ENCODE data around the gene PRPF40B. TPM values are rescaled to one million over a fixed set of nuclear protein-coding genes. Genes with fewer than 3 reads are reported as not detected.

PRPF40B gene
- total RNA-seq: 27.5 TPM

GRCh38 chr12:49623142-49623904 is at the start of gene PRPF40B:
Gene PRPF40B (plus strand): TSS chr12:49623561. CDS start chr12:49623591, 30 bp downstream.

GRCh38 chr12:49605539-49605938 is 17.8 kb upstream of the PRPF40B start, which contains the start of gene FAM186B:
Gene FAM186B (minus strand): TSS chr12:49605639. CDS start chr12:49605477, 162 bp downstream.

Other genes with a start within 250 kb of the PRPF40B start
- 0.93 TPM for gene KCNH3, start 84.5 kb upstream of the PRPF40B start, total RNA-seq
- gene MCRS1, start 55.4 kb upstream of the PRPF40B start, total RNA-seq: 53.1 TPM
- gene FAM186B, start 17.9 kb upstream of the PRPF40B start, total RNA-seq: 0.44 TPM
- 30.1 TPM for gene FMNL3, start 83.8 kb downstream of the PRPF40B start, total RNA-seq
- 310 TPM for gene TMBIM6, start 118.0 kb downstream of the PRPF40B start, total RNA-seq
- 22.6 TPM for gene NCKAP5L, start 204.9 kb downstream of the PRPF40B start, total RNA-seq
- gene BCDIN3D, start 219.5 kb downstream of the PRPF40B start, total RNA-seq: 5.5 TPM